ENCODE results near the gene SIRT4.
A peak's percentile ranks its signal among the peaks of the same experiment; 100 is the strongest.

Gene SIRT4

GRCh38 chr12:120337730-120338129 lies 35.6 kb downstream of the SIRT4 start:
- TF ChIP-seq POLR2A (IDR thresholded peaks at IDR 0.05; ENCODE audit: low read depth, low read length) = no peak
- FAIRE-seq (no peak), DNase-seq (ENCODE audit: insufficient read length, low spot score) (no peak)

- FAIRE-seq (no peak), DNase-seq (ENCODE audit: insufficient read length, low spot score) (no peak)
- TF ChIP-seq POLR2A (IDR thresholded peaks at IDR 0.05; ENCODE audit: low read depth, low read length) = no peak
Measured at GRCh38 chr12:120339256-120339655, 37.1 kb downstream of the SIRT4 start.

- DNase-seq (ENCODE audit: insufficient read length, low spot score) = no peak
Measured at GRCh38 chr12:120342175-120343038, 40.3 kb downstream of the SIRT4 start.

GRCh38 chr12:120343039-120343537 lies 41.0 kb downstream of the SIRT4 start:
- no peak for DNase-seq (ENCODE audit: insufficient read length, low spot score)
- FAIRE-seq = no peak
- TF ChIP-seq POLR2A (IDR thresholded peaks at IDR 0.05; ENCODE audit: low read depth, low read length) = no peak

More at GRCh38 chr12:120342175-120343038, 40.3 kb downstream of the SIRT4 start:
- TF ChIP-seq POLR2A (IDR thresholded peaks at IDR 0.05; ENCODE audit: low read depth, low read length) = no peak
- no peak for FAIRE-seq

GRCh38 chr12:120343692-120344091 lies 41.6 kb downstream of the SIRT4 start:
- FAIRE-seq = no peak
- TF ChIP-seq POLR2A (IDR thresholded peaks at IDR 0.05; ENCODE audit: low read depth, low read length) = no peak
- DNase-seq (ENCODE audit: insufficient read length, low spot score) = no peak

- DNase-seq (ENCODE audit: insufficient read length, low spot score) (no peak), FAIRE-seq (no peak)
- TF ChIP-seq POLR2A (IDR thresholded peaks at IDR 0.05; ENCODE audit: low read depth, low read length) = no peak
Measured at GRCh38 chr12:120346031-120346430, 43.9 kb downstream of the SIRT4 start.

- TF ChIP-seq POLR2A (IDR thresholded peaks at IDR 0.05; ENCODE audit: low read depth, low read length) = no peak
- FAIRE-seq = no peak
- DNase-seq (ENCODE audit: insufficient read length, low spot score) = no peak
Measured at GRCh38 chr12:120346681-120347080, 44.6 kb downstream of the SIRT4 start.

GRCh38 chr12:120347766-120348165 lies 45.6 kb downstream of the SIRT4 start:
- FAIRE-seq = no peak
- TF ChIP-seq POLR2A (IDR thresholded peaks at IDR 0.05; ENCODE audit: low read depth, low read length) = no peak
- DNase-seq (ENCODE audit: insufficient read length, low spot score) = no peak

GRCh38 chr12:120350576-120351350 lies 48.6 kb downstream of the SIRT4 start:
- DNase-seq (ENCODE audit: insufficient read length, low spot score) (no peak), FAIRE-seq (no peak)
- TF ChIP-seq POLR2A (IDR thresholded peaks at IDR 0.05; ENCODE audit: low read depth, low read length) = no peak

GRCh38 chr12:120352117-120352516 lies 50.0 kb downstream of the SIRT4 start:
- DNase-seq (ENCODE audit: insufficient read length, low spot score) = no peak
- peak; percentile 69 for FAIRE-seq
- no peak for TF ChIP-seq POLR2A (IDR thresholded peaks at IDR 0.05; ENCODE audit: low read depth, low read length)

GRCh38 chr12:120353136-120353535 lies 51.0 kb downstream of the SIRT4 start:
- FAIRE-seq (no peak), DNase-seq (ENCODE audit: insufficient read length, low spot score) (no peak)
- no peak for TF ChIP-seq POLR2A (IDR thresholded peaks at IDR 0.05; ENCODE audit: low read depth, low read length)

- FAIRE-seq (no peak), DNase-seq (ENCODE audit: insufficient read length, low spot score) (no peak)
- no peak for TF ChIP-seq POLR2A (IDR thresholded peaks at IDR 0.05; ENCODE audit: low read depth, low read length)
Measured at GRCh38 chr12:120353556-120354317, 51.6 kb downstream of the SIRT4 start.

GRCh38 chr12:120356567-120357030 lies 54.5 kb downstream of the SIRT4 start:
- TF ChIP-seq POLR2A (IDR thresholded peaks at IDR 0.05; ENCODE audit: low read depth, low read length) = no peak
- DNase-seq (ENCODE audit: insufficient read length, low spot score) = peak; percentile 100
- peak; percentile 97 for FAIRE-seq

- FAIRE-seq = no peak
- no peak for DNase-seq (ENCODE audit: insufficient read length, low spot score)
Measured at GRCh38 chr12:120357104-120357503, 55.0 kb downstream of the SIRT4 start.

More at GRCh38 chr12:120357104-120357503, 55.0 kb downstream of the SIRT4 start:
- no peak for TF ChIP-seq POLR2A (IDR thresholded peaks at IDR 0.05; ENCODE audit: low read depth, low read length)
